Kidney (tissue), 14 donors: ENCODE results near the gene HECTD1. TPM values are rescaled to one million over a fixed set of nuclear protein-coding genes. Genes with fewer than 3 reads are reported as not detected.

Source experiments
- DNase-seq, 5 donors: peaks; one replicate each; pipeline ENCODE4 v3.0.0-alpha.2; 2013 to 2020
- FAIRE-seq: peaks from 2 replicates; lab custom pipeline; 2012; peaks lifted over from hg19 to GRCh38; lab: Jason Lieb, UNC
- H3K27ac ChIP-seq, 2 donors: one replicate each; pipeline ENCODE4 v1.7.0; 2013; ENCODE audit warnings: low read depth in 2 of 2, low read length in 2 of 2, inconsistent platforms in 1 of 2
- H3K27me3 ChIP-seq: one replicate; pipeline ENCODE4 v1.7.1; 2013; ENCODE audit warnings: low read length, inconsistent platforms; ENCODE audit not compliant: control insufficient read depth, insufficient read depth
- H3K36me3 ChIP-seq, 3 donors: one replicate each; pipeline versions ENCODE4 v1.7.0 to v1.7.1; 2013; ENCODE audit warnings: low read length in 3 of 3, control low read depth in 1 of 3, inconsistent platforms in 1 of 3; ENCODE audit not compliant: insufficient read depth in 3 of 3, control insufficient read depth in 2 of 3
- H3K4me1 ChIP-seq, 3 donors: one replicate each; pipeline versions ENCODE4 v1.7.0 to v1.7.1; 2013; ENCODE audit warnings: low read length in 3 of 3, inconsistent platforms in 1 of 3, low read depth in 1 of 3; ENCODE audit not compliant: control insufficient read depth in 2 of 3, insufficient read depth in 2 of 3
- H3K4me3 ChIP-seq, 3 donors: one replicate each; pipeline versions ENCODE4 v1.7.0 to v1.8.1; 2013; ENCODE audit warnings: low read length in 3 of 3, control low read depth in 1 of 3, inconsistent platforms in 1 of 3
- H3K9ac ChIP-seq, 3 donors: one replicate each; pipeline versions ENCODE4 v1.7.0 to v1.7.1; 2013; ENCODE audit warnings: low read length in 3 of 3, control low read depth in 1 of 3, inconsistent platforms in 1 of 3
- H3K9me3 ChIP-seq, 3 donors: one replicate each; pipeline versions ENCODE4 v1.7.0 to v1.7.1; 2013; ENCODE audit warnings: low read length in 3 of 3, control low read depth in 1 of 3, inconsistent platforms in 1 of 3; ENCODE audit not compliant: control insufficient read depth in 2 of 3, insufficient read depth in 1 of 3
- intact Hi-C: fragments of 100-400 bp; cut with DNase I; formaldehyde crosslinking; loops from one replicate; pipeline ENCODE4 v1.11.1; 2022
- polyA plus RNA-seq: library from polyadenylated mRNA; stranded (reverse); fragments of 350-450 nt; fragmentation: Illumina TruSeq; extraction: RNeasy Lipid Tissue Mini Kit (QIAGEN cat#74804); gene quantifications from one replicate; pipeline ENCODE4 v1.2.3, GENCODE V29; 2014; ENCODE audit warnings: low read depth, low replicate concordance; ENCODE audit not compliant: insufficient read depth
- total RNA-seq: library from RNA; stranded (reverse); fragmentation: NEBNext Ultra II Directional; extraction: Animal tissue kit (Norgen Biotek cat#: 25700); gene quantifications from one replicate; pipeline ENCODE4 v1.2.1, GENCODE V29; 2021
- TF ChIP-seq, protein P1 (sequence below): IDR thresholded peaks from 3 replicates; pipeline ENCODE4 v1.5.1; 2012; ENCODE audit warnings: mild to moderate bottlenecking, moderate library complexity, borderline replicate concordance; ENCODE audit not compliant: insufficient read depth; ENCODE audit errors: extremely low read depth
- donor health status: control.
- donor health status: control.
- donor health status: control.
- donor health status: control.
- donor health status: control.
- donor health status: DM: yes; HTN: yes; CAD: no.
- donor health status: Normal renal cell carcinoma (clear cell type).

Gene HECTD1
- total and polyA plus RNA-seq, 2 donors from 2014 or later: 35.5 to 164 TPM

DNA sequence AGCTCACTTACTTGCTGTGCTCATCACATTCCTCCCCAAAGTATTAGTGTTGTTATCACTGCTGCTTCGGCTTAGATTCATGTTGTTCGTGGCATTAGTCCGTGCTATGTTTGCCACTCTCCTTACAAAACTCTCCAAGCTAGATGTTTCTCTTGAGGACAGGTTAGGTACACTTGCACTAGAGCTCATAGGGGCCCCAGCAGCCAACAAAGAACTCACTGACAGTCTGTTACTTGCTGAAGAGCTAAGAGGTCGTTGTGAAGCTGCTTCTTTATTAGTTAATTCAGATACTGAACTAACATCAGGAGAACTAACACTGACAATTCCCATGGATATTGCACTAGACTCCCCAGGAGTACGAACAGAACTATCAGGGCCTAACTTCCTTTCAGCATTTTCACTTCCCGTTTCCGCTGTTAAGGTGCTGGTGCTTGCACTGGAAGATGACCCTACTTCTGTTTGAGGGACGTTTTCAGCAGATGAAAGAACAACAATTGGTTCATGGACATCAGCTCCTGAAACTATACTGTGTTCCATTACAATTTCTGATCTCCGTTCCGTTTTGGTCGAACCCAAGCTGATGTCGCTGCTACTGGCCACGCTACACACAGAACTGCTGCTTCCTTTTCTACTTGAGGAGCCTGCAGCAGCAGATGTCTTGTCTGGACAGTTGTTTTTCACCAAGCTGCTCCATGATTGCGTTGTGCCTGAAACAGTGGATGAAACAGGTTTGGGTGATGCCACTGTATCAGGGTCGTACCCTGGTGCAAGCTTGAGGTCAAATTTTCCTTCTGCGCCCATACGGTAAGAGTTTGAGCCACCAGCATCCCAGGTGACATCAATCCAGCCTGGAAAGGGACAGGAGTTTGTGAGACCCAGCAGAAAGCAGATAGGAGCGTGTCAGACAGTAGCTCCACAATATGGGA, 78.7 kb downstream of the HECTD1 start:
- Histone ChIP-seq H3K4me1 (no peaks in the 10 kb centered on the region), H3K9ac (no peak overlapping the region), H3K27me3 (no peaks in the 10 kb centered on the region), H3K4me3 (no peak overlapping the region), H3K36me3 (peaks cover 12 to 40% (median 23%) of the 10 kb centered on the region in 3 donors), H3K9me3 (no peaks in the 10 kb centered on the region), H3K27ac (no peak overlapping the region)
- FAIRE-seq (no peak), DNase-seq (no peak)
- intact Hi-C loops: no loop called here
- TF ChIP-seq, protein P1, sequence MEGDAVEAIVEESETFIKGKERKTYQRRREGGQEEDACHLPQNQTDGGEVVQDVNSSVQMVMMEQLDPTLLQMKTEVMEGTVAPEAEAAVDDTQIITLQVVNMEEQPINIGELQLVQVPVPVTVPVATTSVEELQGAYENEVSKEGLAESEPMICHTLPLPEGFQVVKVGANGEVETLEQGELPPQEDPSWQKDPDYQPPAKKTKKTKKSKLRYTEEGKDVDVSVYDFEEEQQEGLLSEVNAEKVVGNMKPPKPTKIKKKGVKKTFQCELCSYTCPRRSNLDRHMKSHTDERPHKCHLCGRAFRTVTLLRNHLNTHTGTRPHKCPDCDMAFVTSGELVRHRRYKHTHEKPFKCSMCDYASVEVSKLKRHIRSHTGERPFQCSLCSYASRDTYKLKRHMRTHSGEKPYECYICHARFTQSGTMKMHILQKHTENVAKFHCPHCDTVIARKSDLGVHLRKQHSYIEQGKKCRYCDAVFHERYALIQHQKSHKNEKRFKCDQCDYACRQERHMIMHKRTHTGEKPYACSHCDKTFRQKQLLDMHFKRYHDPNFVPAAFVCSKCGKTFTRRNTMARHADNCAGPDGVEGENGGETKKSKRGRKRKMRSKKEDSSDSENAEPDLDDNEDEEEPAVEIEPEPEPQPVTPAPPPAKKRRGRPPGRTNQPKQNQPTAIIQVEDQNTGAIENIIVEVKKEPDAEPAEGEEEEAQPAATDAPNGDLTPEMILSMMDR: no peak

DNA sequence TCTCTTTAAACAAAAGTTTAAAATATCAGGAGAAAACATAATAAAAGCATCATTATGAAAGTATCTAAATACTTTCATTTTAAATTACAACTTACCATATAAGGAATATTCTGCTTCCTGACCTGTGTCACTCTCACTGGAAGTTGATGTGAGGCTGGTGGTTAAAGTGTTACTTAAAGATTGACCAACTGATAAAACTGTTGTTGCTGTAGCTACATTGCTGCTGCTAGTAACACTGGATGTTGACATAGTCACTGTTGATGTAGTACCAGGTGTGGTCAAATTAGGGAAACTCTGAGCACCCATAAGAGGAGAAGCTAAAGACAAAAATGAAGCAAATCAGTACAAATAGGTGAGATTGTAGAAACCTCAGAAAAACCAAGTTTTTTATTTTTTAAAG, 79.9 kb downstream of the HECTD1 start:
- TF ChIP-seq, protein P1: no peak
- FAIRE-seq: peak; percentile 39
- no peak overlapping the region for H3K9ac ChIP-seq
- H3K9me3 ChIP-seq: no peaks in the 10 kb centered on the region
- DNase-seq: peak in 2 of 5 donors; percentile 20 to 25
- intact Hi-C loops: no loop called here
- H3K4me1 ChIP-seq: no peaks in the 10 kb centered on the region
- H3K4me3 ChIP-seq: no peak overlapping the region
- H3K27me3 ChIP-seq: no peaks in the 10 kb centered on the region
- H3K36me3 ChIP-seq: peaks cover 10 to 37% (median 25%) of the 10 kb centered on the region in 3 donors
- no peak overlapping the region for H3K27ac ChIP-seq

DNA sequence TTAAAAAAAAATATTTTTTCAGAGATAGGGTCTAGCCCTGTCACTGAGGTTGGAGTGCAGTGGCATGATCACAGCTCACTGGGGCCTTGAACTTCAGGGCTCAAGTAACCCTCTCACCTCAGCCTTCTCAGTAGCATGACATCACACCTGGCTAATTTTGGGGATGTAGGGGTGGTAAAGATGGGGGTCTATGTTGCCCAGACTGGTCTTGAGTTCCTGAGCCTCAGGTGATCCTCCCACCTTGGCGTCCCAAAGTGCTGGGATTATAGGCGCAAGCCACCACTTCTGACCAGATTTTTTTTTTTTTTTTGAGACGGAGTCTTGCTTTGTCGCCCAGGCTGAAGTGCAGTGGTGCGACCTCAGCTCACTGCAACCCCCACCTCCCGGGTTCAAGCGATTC, 80.9 kb downstream of the HECTD1 start:
- H3K4me3 ChIP-seq: no peak overlapping the region
- H3K4me1 ChIP-seq: peaks cover 0 to 3% (median 0%) of the 10 kb centered on the region in 3 donors
- H3K27ac ChIP-seq: no peak overlapping the region
- no peak overlapping the region for H3K9ac ChIP-seq
- intact Hi-C loops: no loop called here
- FAIRE-seq: no peak
- no peaks in the 10 kb centered on the region for H3K27me3 ChIP-seq
- H3K36me3 ChIP-seq: peaks cover 15 to 46% (median 31%) of the 10 kb centered on the region in 3 donors
- H3K9me3 ChIP-seq: no peaks in the 10 kb centered on the region
- DNase-seq: no peak
- TF ChIP-seq, protein P1: no peak
